Liver (tissue), 9 donors: ENCODE measurements around the gene CBFA2T3. TPM values are rescaled to one million over a fixed set of nuclear protein-coding genes. Genes with fewer than 3 reads are reported as not detected.

Experiments
- DNase-seq: peaks from one replicate; pipeline ENCODE4 v3.0.0-alpha.2; 2017; ENCODE audit warnings: low spot score
- H3K27ac ChIP-seq, 2 donors: one replicate each; pipeline ENCODE4 v1.7.0; 2013; ENCODE audit warnings: inconsistent platforms in 2 of 2, low read length in 2 of 2, control low read depth in 1 of 2, low read depth in 1 of 2, mild to moderate bottlenecking in 1 of 2
- H3K27me3 ChIP-seq, 4 donors: one replicate each; pipeline versions ENCODE4 v1.6.1 to v1.7.0; 2013; ENCODE audit warnings: low read length in 3 of 4, inconsistent platforms in 1 of 4, mild to moderate bottlenecking in 1 of 4, moderate library complexity in 1 of 4; ENCODE audit not compliant: control insufficient read depth in 4 of 4, insufficient read depth in 4 of 4
- H3K36me3 ChIP-seq, 4 donors: one replicate each; pipeline versions ENCODE4 v1.6.1 to v1.7.0; 2013; ENCODE audit warnings: low read length in 3 of 4, mild to moderate bottlenecking in 3 of 4, low read depth in 1 of 4, moderate library complexity in 1 of 4; ENCODE audit not compliant: control insufficient read depth in 4 of 4, insufficient read depth in 3 of 4
- H3K4me1 ChIP-seq, 4 donors: one replicate each; pipeline versions ENCODE4 v1.6.1 to v1.7.0; 2013; ENCODE audit warnings: low read length in 3 of 4, mild to moderate bottlenecking in 3 of 4, moderate library complexity in 1 of 4; ENCODE audit not compliant: control insufficient read depth in 4 of 4, insufficient read depth in 4 of 4
- H3K4me3 ChIP-seq, 3 donors: one replicate each; pipeline versions ENCODE4 v1.6.1 to v1.7.0; 2013; ENCODE audit warnings: low read length in 3 of 3, control low read depth in 1 of 3, low read depth in 1 of 3, mild to moderate bottlenecking in 1 of 3
- H3K9ac ChIP-seq, 2 donors: one replicate each; pipeline ENCODE4 v1.7.0; 2013; ENCODE audit warnings: low read length in 2 of 2, mild to moderate bottlenecking in 2 of 2, moderate library complexity in 2 of 2, control low read depth in 1 of 2, low read depth in 1 of 2
- H3K9me3 ChIP-seq, 4 donors: one replicate each; pipeline versions ENCODE4 v1.6.1 to v1.7.0; 2013; ENCODE audit warnings: low read length in 3 of 4; ENCODE audit not compliant: control insufficient read depth in 4 of 4
- ATF3 ChIP-seq: IDR thresholded peaks from 2 replicates; pipeline ENCODE4 v1.6.1; 2016; ENCODE audit warnings: antibody characterized with exemption
- CTCF ChIP-seq: fragments of 150-350 bp; IDR thresholded peaks from 2 replicates; pipeline ENCODE4 v1.5.1; 2017; ENCODE audit warnings: improper control_type of control experiment, low read depth, low read length; ENCODE audit not compliant: missing input control
- FOXA1 ChIP-seq: IDR thresholded peaks from 2 replicates; pipeline ENCODE4 v1.6.1; 2016; ENCODE audit warnings: antibody characterized with exemption
- FOXA2 ChIP-seq: IDR thresholded peaks from 2 replicates; pipeline ENCODE4 v1.6.1; 2016; ENCODE audit warnings: antibody characterized with exemption
- GABPA ChIP-seq, 2 donors: IDR thresholded peaks in 1 of 2; conservative IDR thresholded peaks in 1 of 2; 2 replicates each; pipeline ENCODE4 v1.6.1; 2016; ENCODE audit warnings: antibody characterized with exemption in 2 of 2, mild to moderate bottlenecking in 1 of 2, moderate library complexity in 1 of 2
- HNF4A ChIP-seq, 2 donors: conservative IDR thresholded peaks; 2 replicates each; pipeline ENCODE4 v1.6.1; 2016; ENCODE audit warnings: antibody characterized with exemption in 2 of 2, mild to moderate bottlenecking in 2 of 2
- HNF4G ChIP-seq: IDR thresholded peaks from 2 replicates; pipeline ENCODE4 v1.6.1; 2016; ENCODE audit warnings: antibody characterized with exemption
- JUND ChIP-seq, 2 donors: IDR thresholded peaks; 2 replicates each; pipeline ENCODE4 v1.6.1; 2016; ENCODE audit warnings: antibody characterized with exemption in 2 of 2
- MAX ChIP-seq: IDR thresholded peaks from 2 replicates; pipeline ENCODE4 v1.6.1; 2016; ENCODE audit warnings: antibody characterized with exemption
- NR2F2 ChIP-seq: IDR thresholded peaks from 2 replicates; pipeline ENCODE4 v1.6.1; 2016; ENCODE audit warnings: antibody characterized with exemption
- RAD21 ChIP-seq, 2 donors: IDR thresholded peaks; 2 replicates each; pipeline ENCODE4 v1.6.1; 2016; ENCODE audit warnings: antibody characterized with exemption in 2 of 2, mild to moderate bottlenecking in 2 of 2
- REST ChIP-seq: IDR thresholded peaks from 2 replicates; pipeline ENCODE4 v1.6.1; 2016; ENCODE audit warnings: antibody characterized with exemption, mild to moderate bottlenecking
- SP1 ChIP-seq: IDR thresholded peaks from 2 replicates; pipeline ENCODE4 v1.6.1; 2018; ENCODE audit warnings: antibody characterized with exemption, mild to moderate bottlenecking
- TAF1 ChIP-seq: conservative IDR thresholded peaks from 2 replicates; pipeline ENCODE4 v1.6.1; 2016; ENCODE audit warnings: antibody characterized with exemption, mild to moderate bottlenecking
- YY1 ChIP-seq: IDR thresholded peaks from 2 replicates; pipeline ENCODE4 v1.6.1; 2016; ENCODE audit warnings: antibody characterized with exemption, mild to moderate bottlenecking
- ZBTB33 ChIP-seq: IDR thresholded peaks from 2 replicates; pipeline ENCODE4 v1.6.1; 2016; ENCODE audit warnings: antibody characterized with exemption
- WGBS: extraction: QIAGEN DNeasy Blood & Tissue Kit; methylation state at CpG from one replicate; pipeline ENCODE4 v1.1.7; 2013; 5-methylcytosine and 5-hydroxymethylcytosine counted together
- polyA plus RNA-seq, 2 donors: library from polyadenylated mRNA; stranded (reverse) in 1 of 2; unstranded in 1 of 2; fragments of 200-250 nt in 1 of 2; fragments of >200 nt in 1 of 2; fragmentation: Nextera tagmentation in 1 of 2; extraction: Ambion mirVana in 1 of 2; gene quantifications; one replicate each; pipeline versions ENCODE4 v1.2.1 to v1.2.3, GENCODE V29; 2013 to 2015
- total RNA-seq, 2 donors: library from RNA; depleted of rRNA; stranded (reverse); fragments of >200 nt; gene quantifications; one replicate each; pipeline ENCODE4 v1.2.3, GENCODE V29; 2014
- donor health status: healthy.
- donor health status: healthy.
- donor health status: healthy.
- donor health status: healthy.
- donor health status: healthy.

CBFA2T3 gene
- total and polyA plus RNA-seq, 4 donors, result 1.4 to 4.5 (median 3.1) TPM

GRCh38 chr16:89025636-89026035 lies 48.6 kb upstream of the CBFA2T3 start:
- H3K9me3 ChIP-seq, result peaks cover 0 to 2% (median 0%) of the 10 kb centered on the region in 4 donors

GRCh38 chr16:89024546-89025060 lies 47.6 kb upstream of the CBFA2T3 start:
- Histone ChIP-seq H3K27ac (no peak overlapping the region), H3K9me3 (peaks cover 0 to 2% (median 0%) of the 10 kb centered on the region in 4 donors), H3K9ac (no peak overlapping the region), H3K4me1 (no peaks in the 10 kb centered on the region), H3K27me3 (peaks cover 0 to 4% (median 0%) of the 10 kb centered on the region in 4 donors), H3K4me3 (no peak overlapping the region), H3K36me3 (no peaks in the 10 kb centered on the region)
- WGBS, result 75% methylated on average over 11 of the region's 11 CpGs
- DNase-seq, result no peak
- no peak for TF ChIP-seq MAX
- no peak for TF ChIP-seq ZBTB33
- TF ChIP-seq FOXA2, result no peak
- no peak for TF ChIP-seq GABPA (IDR thresholded peaks at IDR 0.05 in 1 of 2, conservative IDR thresholded peaks at IDR 0.05 in 1 of 2)
- no peak for TF ChIP-seq REST
- TF ChIP-seq CTCF, result no peak
- no peak for TF ChIP-seq RAD21 (IDR thresholded peaks at IDR 0.05)
- TF ChIP-seq TAF1, result no peak
- no peak for TF ChIP-seq ATF3
- no peak for TF ChIP-seq YY1
- no peak for TF ChIP-seq HNF4A (conservative IDR thresholded peaks at IDR 0.05)
- no peak for TF ChIP-seq FOXA1
- no peak for TF ChIP-seq JUND (IDR thresholded peaks at IDR 0.05)
- no peak for TF ChIP-seq NR2F2
- TF ChIP-seq SP1, result no peak
- TF ChIP-seq HNF4G, result no peak

More at GRCh38 chr16:89025636-89026035, 48.6 kb upstream of the CBFA2T3 start:
- 79% methylated on average over 4 of the region's 4 CpGs for WGBS
- TF ChIP-seq GABPA (IDR thresholded peaks at IDR 0.05 in 1 of 2, conservative IDR thresholded peaks at IDR 0.05 in 1 of 2), result no peak
- no peak for TF ChIP-seq FOXA2
- no peak for TF ChIP-seq YY1
- no peak for TF ChIP-seq REST
- no peak overlapping the region for H3K27ac ChIP-seq
- H3K4me3 ChIP-seq, result no peak overlapping the region
- no peaks in the 10 kb centered on the region for H3K4me1 ChIP-seq
- no peaks in the 10 kb centered on the region for H3K36me3 ChIP-seq
- H3K27me3 ChIP-seq, result peaks cover 0 to 4% (median 0%) of the 10 kb centered on the region in 4 donors
- no peak overlapping the region for H3K9ac ChIP-seq
- no peak for DNase-seq
